Fibroblast of skin of left biceps (primary cell): ENCODE data around the gene AFG1L.
"Not testable (repeated sequence)": the region's sequence is repeated elsewhere in the genome, so short reads cannot be mapped to it uniquely, and the experiment has no call there.

Source experiments
- DNase-seq, 2 experiments: peaks; one replicate each; pipeline ENCODE4 v3.0.0-alpha.2; 2013; ENCODE audit warnings: low read depth in 2 of 2

Gene AFG1L

GRCh38 chr6:108350528-108350927, 55.7 kb downstream of the AFG1L start:
- DNase-seq: no peak

GRCh38 chr6:108353853-108354252, 59.0 kb downstream of the AFG1L start:
- no peak for DNase-seq

GRCh38 chr6:108355120-108355519, 60.3 kb downstream of the AFG1L start:
- DNase-seq: no peak

GRCh38 chr6:108355890-108356289, 61.0 kb downstream of the AFG1L start:
- no peak for DNase-seq

- no peak for DNase-seq
These were observed 65.3 kb downstream of the AFG1L start for GRCh38 chr6:108359901-108360882.

- DNase-seq: no peak
These were observed 66.1 kb downstream of the AFG1L start for GRCh38 chr6:108360919-108361311.

- no peak for DNase-seq
These were observed 66.6 kb downstream of the AFG1L start for GRCh38 chr6:108361312-108361932.

- no peak for DNase-seq
These were observed 67.6 kb downstream of the AFG1L start for GRCh38 chr6:108362455-108362854.

- no peak for DNase-seq
These were observed 68.3 kb downstream of the AFG1L start for GRCh38 chr6:108363113-108363512.

GRCh38 chr6:108363889-108364313, 69.0 kb downstream of the AFG1L start:
- DNase-seq: no peak

- no peak for DNase-seq
These were observed 69.6 kb downstream of the AFG1L start for GRCh38 chr6:108364470-108364869.

GRCh38 chr6:108365478-108365877, 70.6 kb downstream of the AFG1L start:
- DNase-seq: no peak

GRCh38 chr6:108366236-108366635, 71.4 kb downstream of the AFG1L start:
- DNase-seq: no peak

- no peak for DNase-seq
These were observed 73.7 kb downstream of the AFG1L start for GRCh38 chr6:108368431-108369030.

- no peak for DNase-seq
These were observed 86.0 kb downstream of the AFG1L start for GRCh38 chr6:108380876-108381275.

- DNase-seq: no peak
These were observed 89.1 kb downstream of the AFG1L start for GRCh38 chr6:108383981-108384380.

GRCh38 chr6:108389190-108389589, 94.3 kb downstream of the AFG1L start:
- not testable (repeated sequence) for DNase-seq

GRCh38 chr6:108395297-108395696, 100.4 kb downstream of the AFG1L start:
- DNase-seq: no peak

- DNase-seq: no peak
These were observed 108.4 kb downstream of the AFG1L start for GRCh38 chr6:108403236-108403635.

- no peak for DNase-seq
These were observed 112.1 kb downstream of the AFG1L start for GRCh38 chr6:108406943-108407342.

GRCh38 chr6:108407904-108408827, 113.3 kb downstream of the AFG1L start:
- no peak for DNase-seq
